IMR-90 (cell line): ENCODE measurements around the gene SEPSECS.

Source experiments
- BHLHE40 ChIP-seq: fragments of 150-350 bp; IDR thresholded peaks from 2 replicates; pipeline ENCODE4 v1.6.1; 2016; ENCODE audit warnings: mild to moderate bottlenecking, low read depth, low read length
- CEBPB ChIP-seq: IDR thresholded peaks from 2 replicates; pipeline ENCODE4 v1.6.1; 2012; ENCODE audit warnings: low read depth, low read length, improper control_type of control experiment
- CTCF ChIP-seq: conservative IDR thresholded peaks from 2 replicates; pipeline ENCODE4 v1.5.1; 2012; ENCODE audit warnings: mild to moderate bottlenecking, low read depth, low read length, improper control_type of control experiment
- FOS ChIP-seq: fragments of 150-350 bp; IDR thresholded peaks from 2 replicates; pipeline ENCODE4 v1.6.1; 2016; ENCODE audit warnings: low read depth, low read length
- MAFK ChIP-seq: IDR thresholded peaks from 2 replicates; pipeline ENCODE4 v1.6.1; 2012; ENCODE audit warnings: low read depth, low read length, improper control_type of control experiment
- MAZ ChIP-seq: IDR thresholded peaks from 2 replicates; pipeline ENCODE4 v1.6.1; 2012; ENCODE audit warnings: low read depth, mild to moderate bottlenecking, low read length, improper control_type of control experiment, moderate library complexity, borderline replicate concordance
- MXI1 ChIP-seq: IDR thresholded peaks from 2 replicates; pipeline ENCODE4 v1.6.1; 2012; ENCODE audit warnings: low read depth, mild to moderate bottlenecking, low read length, moderate library complexity, borderline replicate concordance
- POLR2A ChIP-seq: IDR thresholded peaks from 2 replicates; pipeline ENCODE4 v1.6.1; 2012; ENCODE audit warnings: mild to moderate bottlenecking, low read depth, low read length
- USF2 ChIP-seq: fragments of 150-350 bp; IDR thresholded peaks from 2 replicates; pipeline ENCODE4 v1.6.1; 2017; ENCODE audit warnings: mild to moderate bottlenecking, antibody characterized with exemption, low read length, low read depth

GRCh38 chr4:25171201-25171865 is 11.1 kb upstream of the SEPSECS start:
- TF ChIP-seq CEBPB: no peak
- no peak for TF ChIP-seq CTCF
- no peak for TF ChIP-seq POLR2A
- no peak for TF ChIP-seq FOS
- no peak for TF ChIP-seq MAZ
- TF ChIP-seq BHLHE40: no peak
- TF ChIP-seq MXI1: no peak
- TF ChIP-seq MAFK: no peak
- no peak for TF ChIP-seq USF2
